HCT116 (cell line): ENCODE measurements around the gene GRIN3A. TPM values are rescaled to one million over a fixed set of nuclear protein-coding genes. Genes with fewer than 3 reads are reported as not detected.

Source experiments
- ATAC-seq: fragments of 200-7000 bp; cut with Tn5 transposase; 2 replicates; pipeline ENCODE4 v1.9.1; 2020; ENCODE audit warnings: mild to moderate bottlenecking, moderate library complexity
- BruUV-seq: library from RNA; stranded (reverse); fragments of 400-500 nt; replicated peaks from 2 replicates; lab custom pipeline; 2021; lab: Mats Ljungman, UMichigan
- CTCF ChIA-PET: fragments of 300-600 bp; sonication (Branson Sonifier 250); formaldehyde crosslinking; loops from one replicate; lab custom pipeline; 2021; ENCODE audit warnings: antibody characterized with exemption; lab: Charles Lee
- POLR2A ChIA-PET: fragments of 300-600, 350-600 bp; sonication (Branson Sonifier 250); formaldehyde crosslinking; loops from one replicate; lab custom pipeline; 2021; ENCODE audit warnings: antibody characterized with exemption; lab: Charles Lee
- RAD21 ChIA-PET, 2 experiments: fragments of 300-600 bp; sonication (Branson Sonifier 250); formaldehyde crosslinking; loops; one replicate each; lab custom pipeline; 2023; ENCODE audit warnings: low total read pairs in 2 of 2; ENCODE audit not compliant: uncharacterized antibody in 2 of 2, unreplicated experiment in 2 of 2, low non-redundant PET in 1 of 2; lab: Charles Lee
- DNase-seq: peaks from one replicate; pipeline ENCODE4 v3.0.0-alpha.2; 2010; ENCODE audit warnings: low read depth, low spot score
- H2AFZ ChIP-seq: fragments of 200-600 bp; shearing (Covaris generic), sonication (generic); 2 replicates; pipeline ENCODE4 v1.6.1; 2017; ENCODE audit warnings: low read depth, mixed run types, mixed read lengths, antibody characterized with exemption, low read length; ENCODE audit not compliant: poor library complexity, severe bottlenecking
- H3K27ac ChIP-seq: 2 replicates; pipeline ENCODE4 v1.5.1; 2012; ENCODE audit warnings: low read depth, low read length
- H3K27me3 ChIP-seq: fragments of 200-600 bp; sonication (generic); 2 replicates; pipeline ENCODE4 v1.6.1; 2016; ENCODE audit warnings: mixed run types, low read length, mixed read lengths; ENCODE audit not compliant: insufficient read depth
- H3K36me3 ChIP-seq, 2 experiments: fragments of 200-500 bp in 1 of 2; fragments of 200-600 bp in 1 of 2; sonication (Bioruptor generic) in 1 of 2; sonication (generic) in 1 of 2; 2 replicates each; pipeline versions ENCODE4 v1.5.1 to v1.6.1; 2014 to 2016; ENCODE audit warnings: low read length in 2 of 2, inconsistent platforms in 1 of 2, mixed read lengths in 1 of 2, mixed run types in 1 of 2; ENCODE audit not compliant: insufficient read depth in 2 of 2, control insufficient read depth in 1 of 2
- H3K4me1 ChIP-seq, 2 experiments: fragments of 200-600 bp in 1 of 2; sonication (generic) in 1 of 2; 2 replicates each; pipeline versions ENCODE4 v1.5.1 to v1.6.1; 2012 to 2017; ENCODE audit warnings: low read length in 2 of 2, inconsistent platforms in 1 of 2, mild to moderate bottlenecking in 1 of 2, mixed read lengths in 1 of 2, mixed run types in 1 of 2, moderate library complexity in 1 of 2; ENCODE audit not compliant: insufficient read depth in 2 of 2, control insufficient read depth in 1 of 2
- H3K4me2 ChIP-seq: fragments of 200-600 bp; sonication (generic); 2 replicates; pipeline ENCODE4 v1.6.1; 2017; ENCODE audit warnings: mixed run types, low read length, mixed read lengths
- H3K4me3 ChIP-seq, 2 experiments: fragments of 200-600 bp in 1 of 2; sonication (generic) in 1 of 2; replicated peaks in 1 of 2; 2 replicates each; pipeline ENCODE4 v1.5.1; 2011 to 2016; ENCODE audit warnings: low read length in 2 of 2, control low read depth in 1 of 2, low read depth in 1 of 2, mild to moderate bottlenecking in 1 of 2, mixed read lengths in 1 of 2, mixed run types in 1 of 2
- H3K79me2 ChIP-seq: fragments of 200-600 bp; sonication (generic); 2 replicates; pipeline ENCODE4 v1.6.1; 2017; ENCODE audit warnings: mild to moderate bottlenecking, mixed run types, low read length, moderate library complexity, mixed read lengths; ENCODE audit not compliant: insufficient read depth
- H3K9ac ChIP-seq: fragments of 200-600 bp; sonication (generic); 2 replicates; pipeline ENCODE4 v1.6.1; 2016; ENCODE audit warnings: low read length, mixed read lengths
- H3K9me2 ChIP-seq: fragments of 200-600 bp; sonication (generic), shearing (Covaris generic); 2 replicates; pipeline ENCODE4 v1.6.1; 2017; ENCODE audit warnings: mixed run types, mild to moderate bottlenecking, moderate library complexity; ENCODE audit not compliant: insufficient read depth
- H3K9me3 ChIP-seq, 2 experiments: fragments of 200-500 bp in 1 of 2; fragments of 200-600 bp in 1 of 2; sonication (Bioruptor generic) in 1 of 2; sonication (generic) in 1 of 2; 2 replicates each; pipeline ENCODE4 v1.6.1; 2014 to 2017; ENCODE audit warnings: low read length in 2 of 2, mixed read lengths in 2 of 2, inconsistent platforms in 1 of 2, low read depth in 1 of 2, mild to moderate bottlenecking in 1 of 2, mixed run types in 1 of 2, moderate library complexity in 1 of 2; ENCODE audit not compliant: control insufficient read depth in 1 of 2, insufficient read depth in 1 of 2
- H4K20me1 ChIP-seq: fragments of 200-600 bp; sonication (generic), shearing (Covaris generic); 2 replicates; pipeline ENCODE4 v1.6.1; 2017; ENCODE audit warnings: mixed run types, mild to moderate bottlenecking, moderate library complexity; ENCODE audit not compliant: insufficient read depth
- CBX3 ChIP-seq: IDR thresholded peaks from 2 replicates; pipeline ENCODE4 v1.6.1; 2012; ENCODE audit warnings: low read depth
- CEBPB ChIP-seq: IDR thresholded peaks from 2 replicates; pipeline ENCODE4 v1.6.1; 2012; ENCODE audit warnings: low read depth
- EGR1 ChIP-seq: IDR thresholded peaks from 2 replicates; pipeline ENCODE4 v1.6.1; 2012; ENCODE audit warnings: low read depth
- ELF1 ChIP-seq: IDR thresholded peaks from 2 replicates; pipeline ENCODE4 v1.6.1; 2012; ENCODE audit warnings: low read depth, borderline replicate concordance
- EZH2 ChIP-seq: fragments of 200-600 bp; sonication (generic); IDR thresholded peaks from 2 replicates; pipeline ENCODE4 v1.6.1; 2017; ENCODE audit warnings: antibody characterized with exemption, mixed run types
- JUND ChIP-seq: IDR thresholded peaks from 2 replicates; pipeline ENCODE4 v1.6.1; 2012
- POLR2A ChIP-seq: IDR thresholded peaks from 2 replicates; pipeline ENCODE4 v1.7.0; 2011; ENCODE audit warnings: borderline replicate concordance; ENCODE audit not compliant: insufficient read depth, insufficient read length; ENCODE audit errors: extremely low read depth
- RAD21 ChIP-seq: IDR thresholded peaks from 2 replicates; pipeline ENCODE4 v1.6.1; 2012; ENCODE audit warnings: low read depth, mild to moderate bottlenecking
- SP1 ChIP-seq: IDR thresholded peaks from 2 replicates; pipeline ENCODE4 v1.6.1; 2012; ENCODE audit warnings: low read depth
- SRF ChIP-seq: IDR thresholded peaks from 2 replicates; pipeline ENCODE4 v1.6.1; 2012; ENCODE audit warnings: low read depth
- TCF7L2 ChIP-seq: IDR thresholded peaks from 2 replicates; pipeline ENCODE4 v1.7.0; 2011; ENCODE audit warnings: borderline replicate concordance, inconsistent platforms; ENCODE audit not compliant: insufficient read depth, insufficient read length; ENCODE audit errors: extremely low read depth
- YY1 ChIP-seq: IDR thresholded peaks from 2 replicates; pipeline ENCODE4 v1.6.1; 2011; ENCODE audit warnings: low read length, low read depth, moderate library complexity, mild to moderate bottlenecking; ENCODE audit not compliant: insufficient replicate concordance; ENCODE audit errors: extremely low read depth
- ZFX ChIP-seq: fragments of 450-650 bp; IDR thresholded peaks from 2 replicates; pipeline ENCODE4 v1.6.1; 2017
- ZNF274 ChIP-seq: fragments of 200-500 bp; sonication (Bioruptor generic); IDR thresholded peaks from 2 replicates; pipeline ENCODE4 v1.6.1; 2014; ENCODE audit warnings: mild to moderate bottlenecking, low read depth, low read length, inconsistent platforms
- intact Hi-C: fragments of 100-400 bp; cut with micrococcal nuclease; formaldehyde crosslinking; loops from 2 replicates; pipeline ENCODE4 v1.10.0; 2022
- total RNA-seq: library from RNA; stranded (reverse); gene quantifications from one replicate; pipeline ENCODE4 v1.2.1, GENCODE V29; 2021; ENCODE audit not compliant: unreplicated experiment
- TF ChIP-seq, protein P1 (sequence below): IDR thresholded peaks from 2 replicates; pipeline ENCODE4 v1.6.1; 2012
- TF ChIP-seq, protein P2 (sequence below), 3 experiments: fragments of 200-600 bp in 1 of 3; sonication (generic) in 1 of 3; IDR thresholded peaks in 2 of 3; conservative IDR thresholded peaks in 1 of 3; 2 replicates each; pipeline ENCODE4 v1.5.1; 2012 to 2017; ENCODE audit warnings: low read depth in 2 of 3, low read length in 2 of 3, antibody characterized with exemption in 1 of 3, borderline replicate concordance in 1 of 3, control low read depth in 1 of 3, mild to moderate bottlenecking in 1 of 3, mixed read lengths in 1 of 3, mixed run types in 1 of 3, moderate library complexity in 1 of 3; ENCODE audit not compliant: insufficient read depth in 1 of 3
- TF ChIP-seq, protein P3 (sequence below): IDR thresholded peaks from 2 replicates; pipeline ENCODE4 v1.6.1; 2012
- TF ChIP-seq, protein P4 (sequence below): IDR thresholded peaks from 2 replicates; pipeline ENCODE4 v1.6.1; 2011; ENCODE audit warnings: mild to moderate bottlenecking, low read length, moderate library complexity; ENCODE audit not compliant: insufficient replicate concordance; ENCODE audit errors: extremely low read depth

The GRIN3A gene
- total RNA-seq, 1 experiment from 2014 or later, result not detected

DNA sequence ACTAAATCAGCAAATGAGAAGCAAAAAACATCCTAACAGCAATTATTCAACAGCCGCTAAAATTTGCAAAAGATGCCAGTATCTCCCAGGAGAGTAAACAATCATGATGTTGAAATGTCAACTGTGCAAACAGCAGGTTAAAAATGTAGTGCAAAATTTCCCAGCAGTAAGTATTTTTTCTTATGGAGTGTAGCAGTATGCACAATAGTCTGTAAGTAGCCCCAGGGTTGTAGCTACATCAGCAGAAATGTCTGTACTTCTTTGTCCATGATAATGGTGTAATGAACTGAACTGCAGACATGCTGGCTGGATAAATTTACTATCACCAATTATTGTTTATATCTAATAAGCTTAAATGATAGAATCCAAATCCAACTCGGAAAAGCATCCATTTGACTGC lies 31.4 kb downstream of the GRIN3A start:
- RAD21 ChIA-PET, result no interaction called here
- no peak for DNase-seq
- no peak for ATAC-seq
- no TSS peak for BruUV-seq
- Histone ChIP-seq H3K4me3 (no peak overlapping the region), H3K9ac (no peak overlapping the region), H3K4me2 (no peak overlapping the region), H3K9me3 (no peaks in the 10 kb centered on the region), H3K27ac (no peak overlapping the region), H3K4me1 (peaks cover 0 to 4% of the 10 kb centered on the region in 2 experiments; a peak in 1 of 4 replicates), H2AFZ (no peak overlapping the region), H3K79me2 (no peaks in the 10 kb centered on the region), H3K27me3 (peaks cover 26% of the 10 kb centered on the region), H3K9me2 (no peaks in the 10 kb centered on the region), H3K36me3 (no peaks in the 10 kb centered on the region), H4K20me1 (no peaks in the 10 kb centered on the region)
- intact Hi-C loops, result loop anchor here (5.0 kb wide), 1 partner anchor 105 kb away; no protein-coding TSS in a partner anchor
- TF ChIP-seq CBX3 (no peak), SP1 (no peak), SRF (no peak), CEBPB (no peak), TCF7L2 (no peak), YY1 (no peak), ZFX (no peak), JUND (no peak), ZNF274 (no peak), ELF1 (no peak), EZH2 (no peak), EGR1 (no peak), POLR2A (no peak), RAD21 (no peak)
- TF ChIP-seq, protein P1, sequence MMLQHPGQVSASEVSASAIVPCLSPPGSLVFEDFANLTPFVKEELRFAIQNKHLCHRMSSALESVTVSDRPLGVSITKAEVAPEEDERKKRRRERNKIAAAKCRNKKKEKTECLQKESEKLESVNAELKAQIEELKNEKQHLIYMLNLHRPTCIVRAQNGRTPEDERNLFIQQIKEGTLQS, result no peak
- TF ChIP-seq, protein P2, sequence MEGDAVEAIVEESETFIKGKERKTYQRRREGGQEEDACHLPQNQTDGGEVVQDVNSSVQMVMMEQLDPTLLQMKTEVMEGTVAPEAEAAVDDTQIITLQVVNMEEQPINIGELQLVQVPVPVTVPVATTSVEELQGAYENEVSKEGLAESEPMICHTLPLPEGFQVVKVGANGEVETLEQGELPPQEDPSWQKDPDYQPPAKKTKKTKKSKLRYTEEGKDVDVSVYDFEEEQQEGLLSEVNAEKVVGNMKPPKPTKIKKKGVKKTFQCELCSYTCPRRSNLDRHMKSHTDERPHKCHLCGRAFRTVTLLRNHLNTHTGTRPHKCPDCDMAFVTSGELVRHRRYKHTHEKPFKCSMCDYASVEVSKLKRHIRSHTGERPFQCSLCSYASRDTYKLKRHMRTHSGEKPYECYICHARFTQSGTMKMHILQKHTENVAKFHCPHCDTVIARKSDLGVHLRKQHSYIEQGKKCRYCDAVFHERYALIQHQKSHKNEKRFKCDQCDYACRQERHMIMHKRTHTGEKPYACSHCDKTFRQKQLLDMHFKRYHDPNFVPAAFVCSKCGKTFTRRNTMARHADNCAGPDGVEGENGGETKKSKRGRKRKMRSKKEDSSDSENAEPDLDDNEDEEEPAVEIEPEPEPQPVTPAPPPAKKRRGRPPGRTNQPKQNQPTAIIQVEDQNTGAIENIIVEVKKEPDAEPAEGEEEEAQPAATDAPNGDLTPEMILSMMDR (IDR thresholded peaks at IDR 0.05 in 2 of 3, conservative IDR thresholded peaks at IDR 0.05 in 1 of 3; ENCODE audit: borderline replicate concordance in 1 of 3, insufficient read depth in 1 of 3, low read depth in 2 of 3, low read length in 2 of 3), result no peak
- TF ChIP-seq, protein P3, sequence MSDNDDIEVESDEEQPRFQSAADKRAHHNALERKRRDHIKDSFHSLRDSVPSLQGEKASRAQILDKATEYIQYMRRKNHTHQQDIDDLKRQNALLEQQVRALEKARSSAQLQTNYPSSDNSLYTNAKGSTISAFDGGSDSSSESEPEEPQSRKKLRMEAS, result no peak
- TF ChIP-seq, protein P4, sequence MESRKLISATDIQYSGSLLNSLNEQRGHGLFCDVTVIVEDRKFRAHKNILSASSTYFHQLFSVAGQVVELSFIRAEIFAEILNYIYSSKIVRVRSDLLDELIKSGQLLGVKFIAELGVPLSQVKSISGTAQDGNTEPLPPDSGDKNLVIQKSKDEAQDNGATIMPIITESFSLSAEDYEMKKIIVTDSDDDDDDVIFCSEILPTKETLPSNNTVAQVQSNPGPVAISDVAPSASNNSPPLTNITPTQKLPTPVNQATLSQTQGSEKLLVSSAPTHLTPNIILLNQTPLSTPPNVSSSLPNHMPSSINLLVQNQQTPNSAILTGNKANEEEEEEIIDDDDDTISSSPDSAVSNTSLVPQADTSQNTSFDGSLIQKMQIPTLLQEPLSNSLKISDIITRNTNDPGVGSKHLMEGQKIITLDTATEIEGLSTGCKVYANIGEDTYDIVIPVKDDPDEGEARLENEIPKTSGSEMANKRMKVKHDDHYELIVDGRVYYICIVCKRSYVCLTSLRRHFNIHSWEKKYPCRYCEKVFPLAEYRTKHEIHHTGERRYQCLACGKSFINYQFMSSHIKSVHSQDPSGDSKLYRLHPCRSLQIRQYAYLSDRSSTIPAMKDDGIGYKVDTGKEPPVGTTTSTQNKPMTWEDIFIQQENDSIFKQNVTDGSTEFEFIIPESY, result no peak
- CTCF ChIA-PET, result no interaction called here
- POLR2A ChIA-PET, result no interaction called here
